ENCODE results near the gene ITGA2B. TPM values are rescaled to one million over a fixed set of nuclear protein-coding genes. Genes with fewer than 3 reads are reported as not detected.

ITGA2B gene
- total and polyA plus RNA-seq, 2 of the 8 experiments (the other 6 are each of a cell fraction or from before 2014, with no cell fraction given): 6.9 to 12.3 TPM

GRCh38 chr17:44359458-44360143, 29.8 kb downstream of the ITGA2B start:
- peaks cover 0 to 7% of the 10 kb centered on the region in 2 experiments; a peak in 1 of 4 replicates for H3K79me2 ChIP-seq (ENCODE audit: control insufficient read depth in 1 of 2, insufficient read depth in 2 of 2, low read length in 2 of 2)
- FAIRE-seq (no peak), DNase-seq (ENCODE audit: low read depth in 1 of 2, low spot score in 2 of 2) (no peak)
- no peak overlapping the region for H3K18ac ChIP-seq (ENCODE audit: extremely low read depth, low read length)
- H3K4me3 ChIP-seq (ENCODE audit: extremely low read depth in 1 of 4, insufficient read depth in 2 of 4, low read depth in 3 of 4, low read length in 4 of 4): no peak overlapping the region
- no peak overlapping the region for H2BK15ac ChIP-seq (ENCODE audit: low read length)
- peaks cover 9 to 25% (median 18%) of the 10 kb centered on the region in 4 experiments for H3K4me1 ChIP-seq (replicated peaks in 1 of 4; ENCODE audit: control insufficient read depth in 3 of 4, insufficient read depth in 4 of 4, low read length in 3 of 4)
- no peak overlapping the region for H2AK5ac ChIP-seq (ENCODE audit: low read depth, low read length)
- no peak overlapping the region for H4K5ac ChIP-seq (ENCODE audit: insufficient read length, low read depth, low read length)
- no peak overlapping the region for H2BK120ac ChIP-seq (replicated peaks; ENCODE audit: low read depth, low read length)
- H3K9me3 ChIP-seq (ENCODE audit: insufficient read depth in 2 of 2, low read depth in 1 of 2, low read length in 1 of 2): no peaks in the 10 kb centered on the region
- no peak overlapping the region for H2BK5ac ChIP-seq (ENCODE audit: low read depth, low read length)
- no peak overlapping the region for H3K14ac ChIP-seq (ENCODE audit: insufficient read length)
- H4K20me1 ChIP-seq (replicated peaks in 1 of 2; ENCODE audit: control insufficient read depth in 1 of 2, insufficient read depth in 2 of 2, low read length in 2 of 2): peaks cover 3 to 27% of the 10 kb centered on the region in 2 experiments
- no peak overlapping the region for H4K91ac ChIP-seq (replicated peaks; ENCODE audit: insufficient read length, low read length)
- H3K27ac ChIP-seq (ENCODE audit: low read depth, low read length): no peak overlapping the region
- H3K4ac ChIP-seq (replicated peaks; ENCODE audit: insufficient read length, low read depth, low read length): no peak overlapping the region
- peaks cover 12% of the 10 kb centered on the region for H3K79me1 ChIP-seq (ENCODE audit: low read depth, low read length)
- H2BK12ac ChIP-seq (ENCODE audit: low read depth, low read length): no peak overlapping the region
- no peak overlapping the region for H3K9ac ChIP-seq (replicated peaks in 1 of 4; ENCODE audit: extremely low read depth in 1 of 4, low read depth in 3 of 4, low read length in 3 of 4)
- H3K27me3 ChIP-seq (replicated peaks in 1 of 4; ENCODE audit: control insufficient read depth in 3 of 4, extremely low read depth in 1 of 4, insufficient read depth in 3 of 4, low read length in 3 of 4): no peaks in the 10 kb centered on the region
- peaks cover 0 to 6% (median 1%) of the 10 kb centered on the region in 4 experiments; a peak in 1 of 8 replicates for H3K36me3 ChIP-seq (ENCODE audit: control insufficient read depth in 2 of 4, insufficient read depth in 4 of 4, low read length in 3 of 4)
- H3K23me2 ChIP-seq (ENCODE audit: low read depth, low read length): peaks cover 5% of the 10 kb centered on the region; the same call in 1 of the 2 replicates
- ChIA-PET POLR2A (ENCODE audit: partially characterized antibody) (interaction anchor here (0.6 to 3.3 kb wide), 5 partner anchors 16 to 1340 kb away, joined by 3 to 10 read pairs (median 3); partner anchors contain the start of gene RUNDC3A), CTCF (ENCODE audit: partially characterized antibody) (interaction anchor here (0.7 to 10.1 kb wide), 9 partner anchors 8 to 275 kb away, joined by 3 to 177 read pairs (median 4); partner anchors contain the start of gene GRN)
- TF ChIP-seq ATF3 (IDR thresholded peaks at IDR 0.05; ENCODE audit: insufficient read depth, low read depth, low read length): no peak
- no peak for TF ChIP-seq NRF1 (IDR thresholded peaks at IDR 0.05; ENCODE audit: low read depth, low read length)
- no peak for TF ChIP-seq TEAD4 (IDR thresholded peaks at IDR 0.05; ENCODE audit: low read depth, low read length)
- no peak for TF ChIP-seq SP2 (IDR thresholded peaks at IDR 0.05; ENCODE audit: low read length)
- TF ChIP-seq FOSL1 (IDR thresholded peaks at IDR 0.05; ENCODE audit: insufficient read depth, low read depth, low read length): no peak
- H3K4me2 ChIP-seq (ENCODE audit: insufficient read depth in 1 of 2, low read depth in 2 of 2, low read length in 2 of 2): no peak overlapping the region
- H2AFZ ChIP-seq (ENCODE audit: low read length): no peak overlapping the region
- no peak overlapping the region for H3K56ac ChIP-seq (replicated peaks; ENCODE audit: insufficient read length, low read depth, low read length)
- no peak overlapping the region for H2BK20ac ChIP-seq (ENCODE audit: low read length)
- WGBS, 2 experiments (ENCODE audit: extremely low coverage in 1 of 2, insufficient coverage in 1 of 2, insufficient read length in 1 of 2, insufficient replicate concordance in 2 of 2, low coverage in 1 of 2, low lambda C conversion rate in 2 of 2, missing lambda C conversion rate in 1 of 2): 88% methylated on average over 12 of the region's 14 CpGs; no CpG with 5 or more reads in 1 of the 2 experiments
- H4K8ac ChIP-seq (ENCODE audit: extremely low read depth, insufficient read depth, low read length): no peak overlapping the region; the same call in 1 of the 2 replicates
- no peak overlapping the region for H3K23ac ChIP-seq (ENCODE audit: insufficient read length)
